RWPE1 (cell line): ENCODE measurements around the gene ADAM15.

Source experiments
- CTCF ChIA-PET: fragments of 350-600 bp; sonication (Branson Sonifier 250); formaldehyde crosslinking; extraction: SDS; loops from one replicate; lab custom pipeline; 2021; lab: Yijun Ruan, JAX
- POLR2A ChIA-PET: fragments of 400-600 bp; formaldehyde crosslinking; extraction: SDS; loops from one replicate; lab custom pipeline; 2020; ENCODE audit warnings: antibody characterized with exemption; ENCODE audit not compliant: low non-redundant PET; lab: Yijun Ruan, JAX
- DNase-seq: peaks from one replicate; pipeline ENCODE4 v3.0.0; 2012; ENCODE audit warnings: low spot score
- H3K27ac ChIP-seq: fragments of 450-650 bp; 2 replicates; pipeline ENCODE4 v1.5.1; 2017
- TF ChIP-seq, protein P1 (sequence below): fragments of 450-650 bp; conservative IDR thresholded peaks from 2 replicates; pipeline ENCODE4 v1.5.1; 2017; ENCODE audit warnings: low read depth, mild to moderate bottlenecking

The ADAM15 gene

DNA sequence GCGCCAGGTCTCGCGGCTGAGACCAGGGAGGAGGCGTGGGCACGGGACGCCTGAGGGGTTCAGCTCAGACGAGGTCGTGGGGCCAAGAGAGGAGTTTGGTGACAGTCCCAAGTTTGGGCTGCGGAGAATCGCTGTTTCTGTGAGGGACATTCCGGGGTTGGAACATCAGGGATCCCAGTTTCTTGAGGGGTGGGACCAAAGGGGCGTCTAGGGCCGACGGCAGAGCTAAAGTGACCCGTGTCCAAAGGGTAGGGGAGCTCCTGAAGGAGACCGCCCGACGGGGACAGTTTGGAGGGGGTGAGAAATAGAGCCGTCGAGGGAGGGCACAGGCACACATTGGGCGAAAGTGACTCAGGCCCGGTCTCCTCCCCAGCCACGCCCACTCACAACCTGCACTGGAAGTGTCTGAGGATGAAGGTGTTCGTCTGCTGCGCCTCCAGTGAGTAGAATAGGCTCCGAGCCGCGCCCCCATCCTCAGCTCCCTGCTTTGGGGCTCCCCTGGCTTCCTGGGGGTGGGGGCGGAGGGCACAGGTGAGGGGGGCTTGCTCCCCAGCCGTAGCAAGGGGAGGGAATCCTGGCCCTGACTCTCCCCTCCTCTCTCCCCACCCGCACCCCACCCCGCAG lies 34.5 kb downstream of the ADAM15 start:
- CTCF ChIA-PET, result interaction anchor here (0.5 to 3.1 kb wide), 27 partner anchors 10 to 1366 kb away, joined by 3 to 21 read pairs (median 5); partner anchors contain the start of genes ADAM15, KRTCAP2 and SLC50A1
- peak; percentile 77 for DNase-seq
- POLR2A ChIA-PET, result no interaction called here
- TF ChIP-seq, protein P1, sequence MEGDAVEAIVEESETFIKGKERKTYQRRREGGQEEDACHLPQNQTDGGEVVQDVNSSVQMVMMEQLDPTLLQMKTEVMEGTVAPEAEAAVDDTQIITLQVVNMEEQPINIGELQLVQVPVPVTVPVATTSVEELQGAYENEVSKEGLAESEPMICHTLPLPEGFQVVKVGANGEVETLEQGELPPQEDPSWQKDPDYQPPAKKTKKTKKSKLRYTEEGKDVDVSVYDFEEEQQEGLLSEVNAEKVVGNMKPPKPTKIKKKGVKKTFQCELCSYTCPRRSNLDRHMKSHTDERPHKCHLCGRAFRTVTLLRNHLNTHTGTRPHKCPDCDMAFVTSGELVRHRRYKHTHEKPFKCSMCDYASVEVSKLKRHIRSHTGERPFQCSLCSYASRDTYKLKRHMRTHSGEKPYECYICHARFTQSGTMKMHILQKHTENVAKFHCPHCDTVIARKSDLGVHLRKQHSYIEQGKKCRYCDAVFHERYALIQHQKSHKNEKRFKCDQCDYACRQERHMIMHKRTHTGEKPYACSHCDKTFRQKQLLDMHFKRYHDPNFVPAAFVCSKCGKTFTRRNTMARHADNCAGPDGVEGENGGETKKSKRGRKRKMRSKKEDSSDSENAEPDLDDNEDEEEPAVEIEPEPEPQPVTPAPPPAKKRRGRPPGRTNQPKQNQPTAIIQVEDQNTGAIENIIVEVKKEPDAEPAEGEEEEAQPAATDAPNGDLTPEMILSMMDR, result no peak
- peak overlapping the region; percentile 89 for H3K27ac ChIP-seq

DNA sequence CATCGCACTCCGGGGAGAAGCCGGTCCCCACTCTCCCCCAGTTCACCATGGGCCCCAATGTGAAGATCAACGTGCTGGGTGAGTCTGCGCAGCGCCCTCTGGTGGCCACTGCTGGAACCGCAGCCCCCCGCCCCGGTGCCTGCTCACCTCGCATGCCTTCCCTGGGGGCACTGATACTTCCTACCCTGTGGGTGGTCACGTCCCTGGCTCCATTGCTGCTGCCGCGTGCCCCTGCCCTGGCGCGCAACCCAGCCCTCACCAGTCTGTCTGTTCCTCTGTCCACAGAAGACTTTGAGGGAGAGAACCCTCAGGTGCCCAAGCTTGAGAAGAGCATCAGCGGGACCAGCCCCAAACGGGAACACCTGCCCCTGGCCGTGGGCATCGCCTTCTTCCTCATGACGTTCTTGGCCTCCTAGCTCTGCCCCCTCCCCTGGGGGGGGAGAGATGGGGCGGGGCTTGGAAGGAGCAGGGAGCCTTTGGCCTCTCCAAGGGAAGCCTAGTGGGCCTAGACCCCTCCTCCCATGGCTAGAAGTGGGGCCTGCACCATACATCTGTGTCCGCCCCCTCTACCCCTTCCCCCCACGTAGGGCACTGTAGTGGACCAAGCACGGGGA lies 35.1 kb downstream of the ADAM15 start:
- H3K27ac ChIP-seq, result peak overlapping the region; percentile 89
- POLR2A ChIA-PET, result no interaction called here
- TF ChIP-seq, protein P1, result peak; percentile 98
- peak; percentile 78 for DNase-seq
- CTCF ChIA-PET, result interaction anchor here (0.6 to 3.1 kb wide), 11 partner anchors 9 to 180 kb away, joined by 3 to 21 read pairs (median 5); partner anchors contain the start of gene KRTCAP2

DNA sequence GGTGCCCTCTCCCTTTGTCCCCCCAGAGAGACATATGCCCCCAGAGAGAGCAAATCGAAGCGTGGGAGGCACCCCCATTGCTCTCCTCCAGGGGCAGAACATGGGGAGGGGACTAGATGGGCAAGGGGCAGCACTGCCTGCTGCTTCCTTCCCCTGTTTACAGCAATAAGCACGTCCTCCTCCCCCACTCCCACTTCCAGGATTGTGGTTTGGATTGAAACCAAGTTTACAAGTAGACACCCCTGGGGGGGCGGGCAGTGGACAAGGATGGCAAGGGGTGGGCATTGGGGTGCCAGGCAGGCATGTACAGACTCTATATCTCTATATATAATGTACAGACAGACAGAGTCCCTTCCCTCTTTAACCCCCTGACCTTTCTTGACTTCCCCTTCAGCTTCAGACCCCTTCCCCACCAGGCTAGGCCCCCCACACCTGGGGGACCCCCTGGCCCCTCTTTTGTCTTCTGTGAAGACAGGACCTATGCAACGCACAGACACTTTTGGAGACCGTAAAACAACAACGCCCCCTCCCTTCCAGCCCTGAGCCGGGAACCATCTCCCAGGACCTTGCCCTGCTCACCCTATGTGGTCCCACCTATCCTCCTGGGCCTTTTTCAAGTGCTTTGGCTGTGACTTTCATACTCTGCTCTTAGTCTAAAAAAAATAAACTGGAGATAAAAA lies 35.9 kb downstream of the ADAM15 start:
- POLR2A ChIA-PET, result no interaction called here
- no peak for DNase-seq
- CTCF ChIA-PET, result interaction anchor here (0.6 to 3.1 kb wide), 5 partner anchors 9 to 180 kb away, joined by 3 to 21 read pairs (median 12); partner anchors contain the start of gene KRTCAP2
- no peak overlapping the region; the same call in 1 of the 2 replicates for H3K27ac ChIP-seq
- TF ChIP-seq, protein P1, result no peak

DNA sequence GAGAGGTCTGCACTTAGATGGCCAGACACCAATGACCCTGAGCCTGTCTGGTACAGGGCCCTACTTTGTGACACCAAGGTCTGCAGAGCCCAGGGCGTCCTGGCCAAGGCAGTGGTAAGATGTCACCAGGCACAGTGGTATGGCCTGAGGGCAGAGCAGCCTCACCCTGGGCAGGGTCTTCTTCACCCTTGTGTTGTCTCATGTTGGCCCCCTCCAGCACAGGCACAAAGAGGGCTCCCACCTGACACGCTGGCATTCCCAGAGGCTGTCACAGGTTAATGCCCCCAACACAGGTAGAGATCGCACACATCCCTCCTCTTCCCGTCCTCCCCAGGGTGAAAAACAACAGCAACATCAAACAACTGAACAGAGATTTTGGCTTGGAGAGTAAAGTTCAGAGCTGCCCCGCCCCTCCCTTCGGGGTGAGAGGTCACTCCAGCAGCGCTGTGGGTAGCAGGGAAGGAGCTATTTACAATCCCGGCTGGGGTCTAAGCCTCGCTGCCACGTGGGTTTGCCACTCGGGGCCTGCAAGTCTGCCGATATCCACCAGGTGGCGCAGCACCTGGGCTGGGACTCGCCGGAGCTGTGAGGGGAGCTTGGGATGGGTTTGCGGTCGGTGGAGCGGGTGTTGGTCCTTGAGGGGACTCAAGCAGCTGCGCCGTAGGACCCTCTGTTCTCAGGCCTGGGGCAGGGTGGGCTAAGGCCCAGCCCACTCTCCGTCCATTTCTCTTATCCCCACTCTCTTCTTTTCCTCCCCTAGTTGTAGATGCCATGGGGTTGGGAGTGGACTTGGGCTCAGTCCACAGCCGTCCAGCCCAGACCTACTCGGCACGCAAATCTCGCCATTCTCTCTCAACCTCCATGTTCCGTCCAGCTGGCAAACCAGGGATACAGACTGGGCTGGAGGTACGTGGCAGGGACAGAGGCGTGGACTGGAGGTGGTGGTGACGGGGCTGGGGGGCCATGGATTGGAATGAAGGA lies 40.2 kb downstream of the ADAM15 start:
- CTCF ChIA-PET, result interaction anchor here (0.5 to 2.5 kb wide), 32 partner anchors 8 to 313 kb away, joined by 3 to 29 read pairs (median 4); partner anchors contain the start of genes EFNA4, KRTCAP2, PBXIP1 and SHC1
- POLR2A ChIA-PET, result no interaction called here
- peak; percentile 57 for DNase-seq
- no peak overlapping the region for H3K27ac ChIP-seq
- TF ChIP-seq, protein P1, result peak; percentile 95

DNA sequence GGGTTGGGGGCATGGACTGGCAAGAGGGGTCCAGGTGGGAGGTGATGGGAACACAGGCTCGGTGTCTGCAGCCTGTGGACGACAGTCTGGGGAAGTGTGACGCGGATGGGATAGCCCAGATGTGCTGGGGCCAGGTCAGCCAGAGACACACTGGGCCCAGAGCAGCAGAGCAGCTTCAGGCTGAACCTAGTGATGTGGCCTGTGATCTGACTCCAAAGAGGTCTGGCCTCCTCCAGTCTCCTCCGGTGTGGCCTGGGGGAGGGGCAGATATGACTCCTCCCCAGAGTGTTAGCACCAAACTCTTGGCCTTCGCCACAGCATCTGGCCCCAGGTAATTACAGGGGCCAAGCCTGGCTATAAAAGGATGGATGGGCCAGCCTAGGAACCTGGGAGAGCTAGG lies 41.0 kb downstream of the ADAM15 start:
- TF ChIP-seq, protein P1, result no peak
- DNase-seq, result no peak
- ChIA-PET CTCF (interaction anchor here (0.5 to 2.5 kb wide), 28 partner anchors 9 to 239 kb away, joined by 3 to 29 read pairs (median 4); partner anchors contain the start of genes EFNA4, KRTCAP2, PBXIP1 and SHC1), POLR2A (no interaction called here)
- H3K27ac ChIP-seq, result no peak overlapping the region
